ENCODE measurements around the gene SLC24A2.

GRCh38 chr9:19816769-19817168 lies 27.9 kb upstream of the SLC24A2 start:
- TF ChIP-seq GATA2 (IDR thresholded peaks at IDR 0.05; ENCODE audit: low read depth, low read length) (no peak), GATA3 (IDR thresholded peaks at IDR 0.05; ENCODE audit: low read depth, low read length) (no peak)

Data from SH-SY5Y (cell line).